ENCODE data around the gene HIGD2A. TPM values are rescaled to one million over a fixed set of nuclear protein-coding genes. Genes with fewer than 3 reads are reported as not detected.

The HIGD2A gene
- 10 to 100 TPM; 66.9 to 90.4 TPM for total RNA-seq
- long read RNA-seq, donor 1, transcript HIGD2A-201 (2 exons, 668 nt) = major isoform, 18 of 18 reads
- long read RNA-seq, donor 1, partial matches to known transcripts = 0 of 18 reads
- long read RNA-seq, donor 1, other reads (novel, unspliced or antisense) = 0 of 18 reads
- long read RNA-seq, donor 2, transcript HIGD2A-201 (2 exons, 668 nt) = major isoform, 17 of 17 reads
- long read RNA-seq, donor 2, partial matches to known transcripts = 0 of 17 reads
- long read RNA-seq, donor 2, other reads (novel, unspliced or antisense) = 0 of 17 reads

- DNase-seq (ENCODE audit: low spot score) = peak; percentile 100
- intact Hi-C loops (cut with DNase I) = no loop called here
These were observed at the start of gene HIGD2A, which contains the start of gene NOP16 for GRCh38 chr5:176388444-176389134. Gene HIGD2A, plus strand, starts transcription at chr5:176388751. Its CDS starts 69 bp downstream, at chr5:176388820. Gene NOP16, minus strand, starts transcription at chr5:176388598. Its CDS starts 59 bp downstream, at chr5:176388539.

GRCh38 chr5:176339304-176339703 is 49.2 kb upstream of the HIGD2A start:
- DNase-seq (ENCODE audit: low spot score) = no peak
- intact Hi-C loops (cut with DNase I) = no loop called here

GRCh38 chr5:176341325-176342157 is 47.0 kb upstream of the HIGD2A start:
- intact Hi-C loops (cut with DNase I) = no loop called here

GRCh38 chr5:176342158-176342483 is 46.4 kb upstream of the HIGD2A start:
- intact Hi-C loops (cut with DNase I) = no loop called here
- no peak for DNase-seq (ENCODE audit: low spot score)

More at GRCh38 chr5:176341325-176342157, 47.0 kb upstream of the HIGD2A start:
- DNase-seq (ENCODE audit: low spot score) = no peak

GRCh38 chr5:176342766-176343458 is 45.6 kb upstream of the HIGD2A start:
- DNase-seq (ENCODE audit: low spot score) = no peak
- intact Hi-C loops (cut with DNase I) = no loop called here

- DNase-seq (ENCODE audit: low spot score) = no peak
- intact Hi-C loops (cut with DNase I) = no loop called here
These were observed 38.1 kb upstream of the HIGD2A start for GRCh38 chr5:176350416-176350815.

- intact Hi-C loops (cut with DNase I) = no loop called here
- DNase-seq (ENCODE audit: low spot score) = no peak
These were observed 36.3 kb upstream of the HIGD2A start for GRCh38 chr5:176352116-176352878.

- DNase-seq (ENCODE audit: low spot score) = no peak
- intact Hi-C loops (cut with DNase I) = no loop called here
These were observed 35.0 kb upstream of the HIGD2A start for GRCh38 chr5:176353533-176353932.

GRCh38 chr5:176355400-176356178 is 33.0 kb upstream of the HIGD2A start:
- intact Hi-C loops (cut with DNase I) = no loop called here
- no peak for DNase-seq (ENCODE audit: low spot score)

GRCh38 chr5:176356179-176356566 is 32.4 kb upstream of the HIGD2A start:
- intact Hi-C loops (cut with DNase I) = no loop called here

GRCh38 chr5:176359658-176360057 is 28.9 kb upstream of the HIGD2A start:
- no peak for DNase-seq (ENCODE audit: low spot score)
- intact Hi-C loops (cut with DNase I) = no loop called here

More at GRCh38 chr5:176356179-176356566, 32.4 kb upstream of the HIGD2A start:
- no peak for DNase-seq (ENCODE audit: low spot score)

- intact Hi-C loops (cut with DNase I) = no loop called here
- DNase-seq (ENCODE audit: low spot score) = no peak
These were observed 27.6 kb upstream of the HIGD2A start for GRCh38 chr5:176360894-176361436.

GRCh38 chr5:176361437-176362232 is 26.9 kb upstream of the HIGD2A start, which contains the start of gene KIAA1191:
Gene KIAA1191, minus strand, starts transcription at chr5:176361764. Its CDS starts 2,256 bp downstream, at chr5:176359508.
- intact Hi-C loops (cut with DNase I) = no loop called here

GRCh38 chr5:176362233-176362490 is 26.4 kb upstream of the HIGD2A start:
- DNase-seq (ENCODE audit: low spot score) = no peak
- intact Hi-C loops (cut with DNase I) = no loop called here

More at GRCh38 chr5:176361437-176362232, 26.9 kb upstream of the HIGD2A start, which contains the start of gene KIAA1191:
- DNase-seq (ENCODE audit: low spot score) = peak; percentile 98

GRCh38 chr5:176364765-176365350 is 23.7 kb upstream of the HIGD2A start:
- intact Hi-C loops (cut with DNase I) = no loop called here
- no peak for DNase-seq (ENCODE audit: low spot score)

- peak; percentile 87 for DNase-seq (ENCODE audit: low spot score)
- intact Hi-C loops (cut with DNase I) = no loop called here
These were observed 23.0 kb upstream of the HIGD2A start, which contains the start of gene ARL10 for GRCh38 chr5:176365351-176366231. Gene ARL10, plus strand, starts transcription at chr5:176365487. Its CDS starts 77 bp downstream, at chr5:176365564.

All from posterior vena cava (tissue), 2 donors.